Fibroblast of the aortic adventitia (primary cell): Measurements from ENCODE around the gene LRRC36. TPM values are rescaled to one million over a fixed set of nuclear protein-coding genes. Genes with fewer than 3 reads are reported as not detected.

Experiments
- DNase-seq: peaks from one replicate; pipeline ENCODE4 v3.0.0-alpha.2; 2010; ENCODE audit warnings: low read depth
- H3K4me3 ChIP-seq: 2 replicates; pipeline ENCODE4 v1.5.1; 2011; ENCODE audit warnings: low read depth, mild to moderate bottlenecking, control low read depth, low read length, moderate library complexity
- CTCF ChIP-seq: IDR thresholded peaks from 2 replicates; pipeline ENCODE4 v1.5.1; 2011; ENCODE audit warnings: mild to moderate bottlenecking, low read length, control low read depth, inconsistent platforms; ENCODE audit not compliant: insufficient read depth
- total RNA-seq: library from RNA; depleted of rRNA; stranded (reverse); fragments of >200 nt; gene quantifications from 2 replicates; pipeline ENCODE4 v1.2.3, GENCODE V29; 2012; ENCODE audit warnings: low replicate concordance

LRRC36 gene
- total RNA-seq, 1 donor, result not detected

GRCh38 chr16:67419502-67419901, 92.9 kb downstream of the LRRC36 start:
- H3K4me3 ChIP-seq, result no peak overlapping the region
- no peak for DNase-seq
- TF ChIP-seq CTCF, result no peak

- no peak for DNase-seq
- no peak for TF ChIP-seq CTCF
- no peak overlapping the region for H3K4me3 ChIP-seq
These were observed 93.3 kb downstream of the LRRC36 start for GRCh38 chr16:67419931-67420330.

GRCh38 chr16:67421030-67421429, 94.4 kb downstream of the LRRC36 start:
- DNase-seq, result no peak
- no peak overlapping the region for H3K4me3 ChIP-seq
- no peak for TF ChIP-seq CTCF

GRCh38 chr16:67423015-67423414, 96.4 kb downstream of the LRRC36 start:
- H3K4me3 ChIP-seq, result no peak overlapping the region
- DNase-seq, result no peak
- TF ChIP-seq CTCF, result no peak

- H3K4me3 ChIP-seq, result no peak overlapping the region
- TF ChIP-seq CTCF, result no peak
- no peak for DNase-seq
These were observed 97.1 kb downstream of the LRRC36 start for GRCh38 chr16:67423611-67424260.

GRCh38 chr16:67424261-67424615, 97.6 kb downstream of the LRRC36 start:
- no peak for DNase-seq
- H3K4me3 ChIP-seq, result no peak overlapping the region
- TF ChIP-seq CTCF, result no peak

GRCh38 chr16:67425061-67425460, 98.4 kb downstream of the LRRC36 start:
- no peak for TF ChIP-seq CTCF
- no peak for DNase-seq
- H3K4me3 ChIP-seq, result no peak overlapping the region
